A549 (cell line): ENCODE data around the gene AFDN. TPM values are rescaled to one million over a fixed set of nuclear protein-coding genes. Genes with fewer than 3 reads are reported as not detected.

ENCODE experiments used
- ATAC-seq, 2 experiments: fragments of 200-7000 bp in 1 of 2; fragments of >200 bp in 1 of 2; cut with Nextera tagmentation in 1 of 2; cut with Tn5 transposase in 1 of 2; 3 replicates each; pipeline versions ENCODE4 v1.8.0 to v1.9.1; 2018 to 2020; ENCODE audit warnings: mild to moderate bottlenecking in 1 of 2, moderate library complexity in 1 of 2
- CTCF ChIA-PET: fragments of 300-600 bp; sonication (Branson Sonifier 250); formaldehyde crosslinking; extraction: SDS; loops from one replicate; lab custom pipeline; 2021; ENCODE audit warnings: antibody characterized with exemption, inconsistent platforms; lab: Yijun Ruan, JAX
- POLR2A ChIA-PET: fragments of 350-600 bp; formaldehyde crosslinking; extraction: SDS; loops from one replicate; lab custom pipeline; 2021; ENCODE audit warnings: antibody characterized with exemption, inconsistent platforms; lab: Yijun Ruan, JAX
- DNase-seq, 2 experiments: peaks; one replicate each; pipeline versions ENCODE4 v3.0.0 to v3.0.0-alpha.2; 2011 to 2016; ENCODE audit warnings: low read depth in 1 of 2, low spot score in 1 of 2
- FAIRE-seq: peaks from 2 replicates; lab custom pipeline; 2011; peaks lifted over from hg19 to GRCh38; lab: Jason Lieb, UNC
- H3K27ac ChIP-seq, 2 experiments: fragments of >200 bp; sonication (Bioruptor Twin); formaldehyde crosslinking; 3 replicates each; pipeline ENCODE4 v1.5.1; 2016 to 2017
- H3K4me1 ChIP-seq: fragments of >200 bp; sonication (Bioruptor Twin); formaldehyde crosslinking; 3 replicates; pipeline ENCODE4 v1.6.1; 2016
- H3K4me2 ChIP-seq: fragments of >200 bp; sonication (Bioruptor Twin); formaldehyde crosslinking; 3 replicates; pipeline ENCODE4 v1.6.1; 2016
- H3K4me3 ChIP-seq: fragments of >200 bp; sonication (Bioruptor Twin); formaldehyde crosslinking; 3 replicates; pipeline ENCODE4 v1.5.1; 2016
- H3K9me3 ChIP-seq: fragments of >200 bp; sonication (Bioruptor Twin); formaldehyde crosslinking; 3 replicates; pipeline ENCODE4 v1.6.1; 2016
- CBX2 ChIP-seq: fragments of 200-600 bp; sonication (generic); IDR thresholded peaks from 2 replicates; pipeline ENCODE4 v1.6.1; 2016; ENCODE audit warnings: low read depth, mild to moderate bottlenecking, borderline replicate concordance
- CHD2 ChIP-seq: fragments of 150-350 bp; IDR thresholded peaks from 2 replicates; pipeline ENCODE4 v1.6.1; 2014; ENCODE audit warnings: low read length; ENCODE audit not compliant: partially characterized antibody
- EHF ChIP-seq: fragments of 250-450 bp; sonication (Bioruptor Pico); IDR thresholded peaks from 2 replicates; pipeline ENCODE4 v1.5.0; 2020; ENCODE audit warnings: mild to moderate bottlenecking
- EHMT2 ChIP-seq: fragments of 200-600 bp; sonication (generic); IDR thresholded peaks from 2 replicates; pipeline ENCODE4 v1.6.1; 2016; ENCODE audit warnings: antibody characterized with exemption, low read depth, mild to moderate bottlenecking, moderate library complexity
- EP300 ChIP-seq, 2 experiments: fragments of >200 bp; sonication (Bioruptor Twin); formaldehyde crosslinking; IDR thresholded peaks; 2 replicates in 1 of 2; 3 replicates in 1 of 2; pipeline ENCODE4 v1.6.1; 2016 to 2017
- ESRRA ChIP-seq: fragments of 150-350 bp; IDR thresholded peaks from 2 replicates; pipeline ENCODE4 v1.6.1; 2014; ENCODE audit warnings: mild to moderate bottlenecking, low read length, borderline replicate concordance
- FOSB ChIP-seq: fragments of 250-450 bp; sonication (Bioruptor Pico); IDR thresholded peaks from 2 replicates; pipeline ENCODE4 v1.5.0; 2020; ENCODE audit warnings: mild to moderate bottlenecking, moderate library complexity
- FOXS1 ChIP-seq: fragments of 250-450 bp; sonication (Bioruptor Pico); IDR thresholded peaks from 2 replicates; pipeline ENCODE4 v1.5.0; 2020; ENCODE audit warnings: mild to moderate bottlenecking, moderate library complexity
- GATA3 ChIP-seq: IDR thresholded peaks from 2 replicates; pipeline ENCODE4 v1.6.1; 2012; ENCODE audit warnings: borderline replicate concordance
- HEYL ChIP-seq: fragments of 250-450 bp; sonication (Bioruptor Pico); IDR thresholded peaks from 2 replicates; pipeline ENCODE4 v1.8.0; 2021; ENCODE audit warnings: mild to moderate bottlenecking, moderate library complexity
- JUN ChIP-seq, 2 experiments: fragments of >200 bp; sonication (Bioruptor Twin); formaldehyde crosslinking; IDR thresholded peaks; 2 replicates in 1 of 2; 3 replicates in 1 of 2; pipeline ENCODE4 v1.6.1; 2016 to 2017
- KDM5A ChIP-seq: fragments of 200-600 bp; sonication (generic); IDR thresholded peaks from 2 replicates; pipeline ENCODE4 v1.6.1; 2016; ENCODE audit warnings: antibody characterized with exemption, mild to moderate bottlenecking
- MAFK ChIP-seq: fragments of 450-650 bp; IDR thresholded peaks from 2 replicates; pipeline ENCODE4 v1.6.1; 2014; ENCODE audit not compliant: partially characterized antibody
- MAZ ChIP-seq: fragments of 150-350 bp; IDR thresholded peaks from 2 replicates; pipeline ENCODE4 v1.6.1; 2014; ENCODE audit warnings: antibody characterized with exemption, low read depth, low read length, borderline replicate concordance
- MYC ChIP-seq: IDR thresholded peaks from 2 replicates; pipeline ENCODE4 v1.6.1; 2012; ENCODE audit warnings: mild to moderate bottlenecking, inconsistent platforms, low read length, improper control_type of control experiment, borderline replicate concordance
- PHF8 ChIP-seq: fragments of 200-600 bp; sonication (generic); IDR thresholded peaks from 2 replicates; pipeline ENCODE4 v1.6.1; 2016; ENCODE audit warnings: low read depth, mild to moderate bottlenecking, antibody characterized with exemption, moderate library complexity, borderline replicate concordance
- POLR2A ChIP-seq: IDR thresholded peaks from 2 replicates; pipeline ENCODE4 v1.6.1; 2012; ENCODE audit warnings: mild to moderate bottlenecking, low read length
- RAD21 ChIP-seq, 2 experiments: fragments of >200 bp in 1 of 2; sonication (Bioruptor Twin) in 1 of 2; formaldehyde crosslinking in 1 of 2; IDR thresholded peaks in 1 of 2; conservative IDR thresholded peaks in 1 of 2; 2 replicates in 1 of 2; 3 replicates in 1 of 2; pipeline ENCODE4 v1.6.1; 2012 to 2018; ENCODE audit warnings: inconsistent platforms in 1 of 2
- RARB ChIP-seq: fragments of 250-450 bp; sonication (Bioruptor Pico); IDR thresholded peaks from 2 replicates; pipeline ENCODE4 v1.8.0; 2021; ENCODE audit warnings: mild to moderate bottlenecking, moderate library complexity
- RCOR1 ChIP-seq: fragments of 150-350 bp; IDR thresholded peaks from 2 replicates; pipeline ENCODE4 v1.6.1; 2014; ENCODE audit warnings: antibody characterized with exemption, low read length, low read depth
- RFX5 ChIP-seq: fragments of 450-650 bp; IDR thresholded peaks from 2 replicates; pipeline ENCODE4 v1.7.1; 2014; ENCODE audit warnings: antibody characterized with exemption, mild to moderate bottlenecking, moderate library complexity
- RNF2 ChIP-seq: fragments of 200-600 bp; sonication (generic); IDR thresholded peaks from 2 replicates; pipeline ENCODE4 v1.6.1; 2016; ENCODE audit warnings: low read depth, mild to moderate bottlenecking, antibody characterized with exemption, moderate library complexity, borderline replicate concordance
- TFCP2L1 ChIP-seq: fragments of 250-450 bp; sonication (Bioruptor Pico); IDR thresholded peaks from 2 replicates; pipeline ENCODE4 v1.5.0; 2021; ENCODE audit warnings: mild to moderate bottlenecking
- TP53 ChIP-seq: fragments of 250-450 bp; sonication (Bioruptor Pico); IDR thresholded peaks from 2 replicates; pipeline ENCODE4 v1.5.0; 2021; ENCODE audit warnings: mild to moderate bottlenecking, moderate library complexity
- ZFP36 ChIP-seq: fragments of 450-650 bp; IDR thresholded peaks from 2 replicates; pipeline ENCODE4 v1.6.1; 2014; ENCODE audit warnings: borderline replicate concordance; ENCODE audit not compliant: partially characterized antibody
- ZSCAN20 ChIP-seq: fragments of 250-450 bp; sonication (Bioruptor Pico); IDR thresholded peaks from 2 replicates; pipeline ENCODE4 v1.8.0; 2022; ENCODE audit warnings: mild to moderate bottlenecking, moderate library complexity
- WGBS: methylation state at CpG from one replicate; pipeline ENCODE4 v1.1.6; 2017; ENCODE audit errors: missing lambda C conversion rate; 5-methylcytosine and 5-hydroxymethylcytosine counted together
- polyA plus RNA-seq, 4 experiments: library from polyadenylated mRNA; depleted of rRNA in 3 of 4; stranded (reverse); fragments of >200 nt; fragmentation: RNase III in 1 of 4; extraction: RNeasy Plus Mini Kit Qiagen cat#74134 plus additional on column Dnase treatment in 1 of 4; gene quantifications; 2 replicates in 3 of 4; 3 replicates in 1 of 4; pipeline ENCODE4 v1.2.3, GENCODE V29; 2011 to 2017
- TF ChIP-seq, protein P1 (sequence below): fragments of 250-450 bp; sonication (Bioruptor Pico); IDR thresholded peaks from 2 replicates; pipeline ENCODE4 v1.5.0; 2020; ENCODE audit warnings: low read depth, mild to moderate bottlenecking, moderate library complexity
- TF ChIP-seq, protein P2 (sequence below): IDR thresholded peaks from 2 replicates; pipeline ENCODE4 v1.6.1; 2012
- TF ChIP-seq, protein P3 (sequence below): fragments of >200 bp; sonication (Bioruptor Twin); formaldehyde crosslinking; IDR thresholded peaks from 3 replicates; pipeline ENCODE4 v1.5.1; 2016
- TF ChIP-seq, protein P4 (sequence below): fragments of 450-650 bp; IDR thresholded peaks from 2 replicates; pipeline ENCODE4 v1.6.1; 2014; ENCODE audit warnings: antibody characterized with exemption

AFDN gene
- polyA plus RNA-seq, 2 of the 4 experiments (the other 2 are of a cell fraction), result 17.5 to 40.8 TPM

DNA sequence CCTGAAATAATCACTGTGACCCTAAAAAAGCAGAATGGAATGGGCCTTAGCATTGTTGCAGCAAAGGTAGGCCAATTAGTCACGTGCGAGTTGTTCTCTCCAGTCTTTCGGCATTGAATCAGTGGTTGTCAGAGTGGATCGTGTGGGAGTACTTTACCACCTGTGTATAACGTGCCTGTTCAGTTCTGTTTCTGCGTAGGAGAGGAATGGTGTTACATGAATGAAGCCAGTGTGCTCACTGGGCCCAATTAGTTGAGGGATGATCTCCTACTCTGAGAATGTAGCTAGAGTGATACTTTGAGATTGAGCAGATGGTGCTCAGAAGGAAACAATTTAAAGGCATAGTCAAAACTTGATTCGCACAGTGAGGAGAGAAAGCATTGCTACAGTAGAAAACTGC lies 98.3 kb downstream of the AFDN start:
- TF ChIP-seq RAD21 (conservative IDR thresholded peaks at IDR 0.05 in 1 of 2, IDR thresholded peaks at IDR 0.05 in 1 of 2), result no peak
- TF ChIP-seq TP53, result no peak
- no peak for TF ChIP-seq ESRRA
- TF ChIP-seq EP300 (IDR thresholded peaks at IDR 0.05), result no peak
- TF ChIP-seq RCOR1, result no peak
- no peak for TF ChIP-seq FOXS1 (CRISPR knock-in tag)
- no peak for TF ChIP-seq EHF
- no peak for TF ChIP-seq GATA3
- no peak for TF ChIP-seq MAZ
- TF ChIP-seq CHD2, result no peak
- H3K4me3 ChIP-seq, result no peak overlapping the region
- no peak for ATAC-seq
- peaks cover 4% of the 10 kb centered on the region; the same call in 1 of the 3 replicates for H3K4me1 ChIP-seq
- CTCF ChIA-PET, result no interaction called here
- 92% methylated on average over 7 of the region's 7 CpGs for WGBS
- DNase-seq, result no peak
- no peaks in the 10 kb centered on the region for H3K9me3 ChIP-seq
- H3K27ac ChIP-seq, result no peak overlapping the region
- H3K4me2 ChIP-seq, result no peak overlapping the region
- FAIRE-seq, result no peak
- POLR2A ChIA-PET, result no interaction called here

DNA sequence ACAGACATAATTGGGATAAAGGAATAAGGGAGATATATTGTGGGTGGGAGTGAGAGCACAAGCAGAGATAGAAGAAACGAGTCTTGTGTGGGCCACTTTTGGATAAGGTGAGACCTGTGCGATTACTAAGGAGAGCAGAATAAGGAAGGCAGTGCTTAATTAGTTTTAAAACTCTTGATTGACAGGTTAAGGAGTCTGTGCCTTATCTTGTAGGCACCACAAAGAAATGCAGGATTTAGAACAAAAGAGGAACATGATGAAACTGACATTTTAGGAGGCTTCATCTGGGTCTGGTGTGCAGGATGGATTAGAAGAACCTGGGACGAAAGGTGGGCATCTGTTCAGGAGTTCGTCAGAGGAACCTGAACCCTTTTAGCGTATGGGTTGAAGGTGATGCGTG lies 100.5 kb downstream of the AFDN start:
- no peak for ATAC-seq
- TF ChIP-seq RFX5 (no peak), PHF8 (no peak), GATA3 (no peak), RNF2 (no peak), ZSCAN20 (CRISPR knock-in tag) (no peak), RCOR1 (no peak), EP300 (IDR thresholded peaks at IDR 0.05) (no peak), ZFP36 (no peak), MYC (no peak), POLR2A (no peak)
- TF ChIP-seq, protein P1, sequence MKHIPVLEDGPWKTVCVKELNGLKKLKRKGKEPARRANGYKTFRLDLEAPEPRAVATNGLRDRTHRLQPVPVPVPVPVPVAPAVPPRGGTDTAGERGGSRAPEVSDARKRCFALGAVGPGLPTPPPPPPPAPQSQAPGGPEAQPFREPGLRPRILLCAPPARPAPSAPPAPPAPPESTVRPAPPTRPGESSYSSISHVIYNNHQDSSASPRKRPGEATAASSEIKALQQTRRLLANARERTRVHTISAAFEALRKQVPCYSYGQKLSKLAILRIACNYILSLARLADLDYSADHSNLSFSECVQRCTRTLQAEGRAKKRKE (CRISPR knock-in tag), result no peak
- TF ChIP-seq, protein P2, sequence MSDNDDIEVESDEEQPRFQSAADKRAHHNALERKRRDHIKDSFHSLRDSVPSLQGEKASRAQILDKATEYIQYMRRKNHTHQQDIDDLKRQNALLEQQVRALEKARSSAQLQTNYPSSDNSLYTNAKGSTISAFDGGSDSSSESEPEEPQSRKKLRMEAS, result no peak
- TF ChIP-seq, protein P3, sequence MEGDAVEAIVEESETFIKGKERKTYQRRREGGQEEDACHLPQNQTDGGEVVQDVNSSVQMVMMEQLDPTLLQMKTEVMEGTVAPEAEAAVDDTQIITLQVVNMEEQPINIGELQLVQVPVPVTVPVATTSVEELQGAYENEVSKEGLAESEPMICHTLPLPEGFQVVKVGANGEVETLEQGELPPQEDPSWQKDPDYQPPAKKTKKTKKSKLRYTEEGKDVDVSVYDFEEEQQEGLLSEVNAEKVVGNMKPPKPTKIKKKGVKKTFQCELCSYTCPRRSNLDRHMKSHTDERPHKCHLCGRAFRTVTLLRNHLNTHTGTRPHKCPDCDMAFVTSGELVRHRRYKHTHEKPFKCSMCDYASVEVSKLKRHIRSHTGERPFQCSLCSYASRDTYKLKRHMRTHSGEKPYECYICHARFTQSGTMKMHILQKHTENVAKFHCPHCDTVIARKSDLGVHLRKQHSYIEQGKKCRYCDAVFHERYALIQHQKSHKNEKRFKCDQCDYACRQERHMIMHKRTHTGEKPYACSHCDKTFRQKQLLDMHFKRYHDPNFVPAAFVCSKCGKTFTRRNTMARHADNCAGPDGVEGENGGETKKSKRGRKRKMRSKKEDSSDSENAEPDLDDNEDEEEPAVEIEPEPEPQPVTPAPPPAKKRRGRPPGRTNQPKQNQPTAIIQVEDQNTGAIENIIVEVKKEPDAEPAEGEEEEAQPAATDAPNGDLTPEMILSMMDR, result no peak
- TF ChIP-seq, all 56 proteins: peak for 0
- Histone ChIP-seq H3K9me3 (no peaks in the 10 kb centered on the region), H3K4me2 (no peak overlapping the region), H3K27ac (no peak overlapping the region), H3K4me1 (peaks cover 20% of the 10 kb centered on the region), H3K4me3 (no peak overlapping the region)
- FAIRE-seq (no peak), DNase-seq (no peak)
- WGBS, result 90% methylated on average over 6 of the region's 6 CpGs
- ChIA-PET POLR2A (no interaction called here), CTCF (interaction anchor here (1.0 kb wide), 1 partner anchor 29 kb away, joined by 3 read pairs; no protein-coding TSS in a partner anchor)

DNA sequence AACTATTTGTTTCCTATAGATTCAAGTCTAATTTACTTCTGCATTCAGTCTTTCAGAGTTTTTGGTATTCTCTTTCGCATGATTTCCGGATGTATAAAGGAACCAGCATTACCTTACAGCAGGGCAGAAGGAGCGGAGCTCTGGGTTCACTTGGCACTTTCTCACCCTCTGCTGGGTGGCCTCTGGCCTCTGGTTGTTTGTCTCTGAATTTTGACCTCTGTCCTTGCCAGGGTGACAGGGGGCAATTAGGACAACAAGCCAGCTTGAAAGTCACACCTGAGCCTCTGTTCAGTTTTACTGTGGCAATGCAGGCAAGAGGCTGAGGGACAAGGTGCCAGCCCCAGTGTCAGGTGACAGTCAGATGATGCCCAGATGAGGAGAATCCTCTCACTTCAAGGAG lies 101.4 kb downstream of the AFDN start:
- WGBS, result 97% methylated on average over 3 of the region's 3 CpGs
- FAIRE-seq (no peak), DNase-seq (no peak), ATAC-seq (no peak)
- CTCF ChIA-PET, result no interaction called here
- Histone ChIP-seq H3K9me3 (no peaks in the 10 kb centered on the region), H3K4me3 (no peak overlapping the region), H3K27ac (no peak overlapping the region), H3K4me1 (peaks cover 29% of the 10 kb centered on the region), H3K4me2 (no peak overlapping the region)
- POLR2A ChIA-PET, result no interaction called here
- TF ChIP-seq TFCP2L1 (CRISPR knock-in tag) (no peak), EHMT2 (no peak), MAFK (no peak), ZSCAN20 (CRISPR knock-in tag) (no peak), HEYL (no peak), RARB (CRISPR knock-in tag) (no peak), KDM5A (no peak), JUN (IDR thresholded peaks at IDR 0.05) (no peak), ESRRA (no peak), CBX2 (no peak), PHF8 (no peak), CHD2 (no peak), FOSB (no peak), RAD21 (conservative IDR thresholded peaks at IDR 0.05 in 1 of 2, IDR thresholded peaks at IDR 0.05 in 1 of 2) (no peak)
- TF ChIP-seq, protein P4, sequence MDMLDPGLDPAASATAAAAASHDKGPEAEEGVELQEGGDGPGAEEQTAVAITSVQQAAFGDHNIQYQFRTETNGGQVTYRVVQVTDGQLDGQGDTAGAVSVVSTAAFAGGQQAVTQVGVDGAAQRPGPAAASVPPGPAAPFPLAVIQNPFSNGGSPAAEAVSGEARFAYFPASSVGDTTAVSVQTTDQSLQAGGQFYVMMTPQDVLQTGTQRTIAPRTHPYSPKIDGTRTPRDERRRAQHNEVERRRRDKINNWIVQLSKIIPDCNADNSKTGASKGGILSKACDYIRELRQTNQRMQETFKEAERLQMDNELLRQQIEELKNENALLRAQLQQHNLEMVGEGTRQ, result no peak
- TF ChIP-seq, protein P3, result no peak
